Ovary (tissue), 3 donors: ENCODE results near the gene TNPO3.

Experiments
- POLR2A ChIP-seq: fragments of 450-650 bp; IDR thresholded peaks from one replicate; pipeline ENCODE4 v1.6.1; 2017; ENCODE audit warnings: antibody characterized with exemption, mild to moderate bottlenecking, moderate library complexity
- TF ChIP-seq, protein P1 (sequence below), 3 donors: fragments of 450-650 bp in 2 of 3; fragments of 200-600 bp in 1 of 3; IDR thresholded peaks; one replicate each; pipeline versions ENCODE4 v1.5.1 to v1.8.0; 2016 to 2022; ENCODE audit warnings: antibody characterized with exemption in 3 of 3, mild to moderate bottlenecking in 1 of 3
- donor health status: DM: no; HTN: no; CAD: no.

DNA sequence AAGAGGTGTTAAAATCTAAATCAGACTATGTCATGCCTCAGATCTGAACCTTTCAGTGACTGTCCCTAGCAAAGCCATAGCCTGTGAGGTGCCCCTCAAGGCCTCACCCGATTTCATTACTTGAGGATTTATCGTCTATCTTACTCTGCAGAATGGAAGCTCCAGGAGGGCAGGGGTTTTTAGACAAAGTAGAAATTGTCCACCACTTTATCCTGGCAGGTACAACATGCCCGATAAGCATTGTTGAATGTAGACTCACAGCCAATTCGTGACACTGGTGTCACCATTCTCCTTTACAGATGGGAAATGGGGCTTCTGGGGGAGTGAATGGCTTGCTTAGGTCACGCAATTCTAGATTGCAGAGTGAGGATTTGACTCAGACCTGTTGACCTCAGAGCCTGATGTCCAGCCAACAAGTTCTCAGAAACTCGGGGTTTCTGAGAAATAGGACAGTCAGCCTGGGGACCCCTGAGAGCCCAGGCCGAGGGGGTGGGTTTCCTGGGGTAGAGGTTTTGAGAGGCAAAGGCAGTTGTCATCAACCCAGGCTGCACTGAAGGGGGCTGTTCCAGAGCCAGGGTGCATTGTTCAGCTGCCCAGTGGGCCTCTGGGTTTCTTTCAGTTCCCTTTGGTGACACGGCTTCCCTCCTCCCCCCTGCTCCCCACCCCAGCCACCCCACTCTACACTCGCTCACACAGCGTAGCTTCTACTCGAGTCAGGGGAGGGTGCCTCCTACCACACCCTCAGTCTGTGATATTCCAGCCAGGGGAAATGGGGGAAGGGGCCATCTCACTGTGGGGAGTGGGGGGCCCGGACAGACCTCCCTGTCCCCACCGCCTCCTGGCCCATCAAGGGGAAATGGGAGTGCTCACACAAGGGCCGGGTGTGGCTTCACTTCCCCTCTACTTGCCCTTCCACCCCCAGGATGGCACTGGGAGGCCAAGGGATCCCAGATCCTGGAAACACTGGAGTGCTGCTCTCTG, 120.3 kb downstream of the TNPO3 start:
- no peak for TF ChIP-seq POLR2A
- TF ChIP-seq, protein P1, sequence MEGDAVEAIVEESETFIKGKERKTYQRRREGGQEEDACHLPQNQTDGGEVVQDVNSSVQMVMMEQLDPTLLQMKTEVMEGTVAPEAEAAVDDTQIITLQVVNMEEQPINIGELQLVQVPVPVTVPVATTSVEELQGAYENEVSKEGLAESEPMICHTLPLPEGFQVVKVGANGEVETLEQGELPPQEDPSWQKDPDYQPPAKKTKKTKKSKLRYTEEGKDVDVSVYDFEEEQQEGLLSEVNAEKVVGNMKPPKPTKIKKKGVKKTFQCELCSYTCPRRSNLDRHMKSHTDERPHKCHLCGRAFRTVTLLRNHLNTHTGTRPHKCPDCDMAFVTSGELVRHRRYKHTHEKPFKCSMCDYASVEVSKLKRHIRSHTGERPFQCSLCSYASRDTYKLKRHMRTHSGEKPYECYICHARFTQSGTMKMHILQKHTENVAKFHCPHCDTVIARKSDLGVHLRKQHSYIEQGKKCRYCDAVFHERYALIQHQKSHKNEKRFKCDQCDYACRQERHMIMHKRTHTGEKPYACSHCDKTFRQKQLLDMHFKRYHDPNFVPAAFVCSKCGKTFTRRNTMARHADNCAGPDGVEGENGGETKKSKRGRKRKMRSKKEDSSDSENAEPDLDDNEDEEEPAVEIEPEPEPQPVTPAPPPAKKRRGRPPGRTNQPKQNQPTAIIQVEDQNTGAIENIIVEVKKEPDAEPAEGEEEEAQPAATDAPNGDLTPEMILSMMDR (IDR thresholded peaks at IDR 0.05) = no peak
